Adrenal gland (tissue), 5 donors: ENCODE results near the gene KIAA1671.

Experiments used
- POLR2A ChIP-seq, 2 donors: fragments of 450-650 bp; IDR thresholded peaks; one replicate each; pipeline ENCODE4 v1.6.1; 2017; ENCODE audit warnings: antibody characterized with exemption in 2 of 2, mild to moderate bottlenecking in 2 of 2, moderate library complexity in 1 of 2
- TF ChIP-seq, protein P1 (sequence below), 6 experiments: fragments of 450-650 bp in 4 of 6; fragments of 200-600 bp in 2 of 6; sonication (generic) in 1 of 6; IDR thresholded peaks; 1 replicate in 5 of 6; 2 replicates in 1 of 6; pipeline versions ENCODE4 v1.5.1 to v1.8.0; 2016 to 2021; ENCODE audit warnings: antibody characterized with exemption in 6 of 6, mild to moderate bottlenecking in 2 of 6, moderate library complexity in 1 of 6
- donor health status: DM: no; HTN: no; CAD: no.

DNA sequence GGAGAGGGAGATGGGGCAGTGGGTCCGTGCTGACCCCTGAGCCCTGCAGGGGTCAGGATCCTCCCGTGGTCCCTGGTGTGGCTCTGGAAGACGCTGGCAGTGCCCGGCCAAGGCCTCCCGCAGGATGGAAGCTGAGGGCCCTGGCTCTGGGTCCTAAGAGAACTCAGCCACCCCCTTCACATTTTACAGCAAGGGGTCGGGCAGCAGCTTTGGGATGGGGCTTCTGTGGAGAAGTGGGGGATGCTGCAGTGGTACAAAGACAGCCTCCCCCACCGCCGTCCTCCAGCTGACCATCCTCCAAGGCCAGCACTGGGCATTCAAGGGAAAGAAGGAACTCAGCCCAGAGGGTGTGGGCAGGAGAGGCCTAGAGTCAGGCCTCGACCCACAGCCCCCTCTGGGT, 225.4 kb downstream of the KIAA1671 start:
- TF ChIP-seq POLR2A (IDR thresholded peaks at IDR 0.05) = no peak
- TF ChIP-seq, protein P1, sequence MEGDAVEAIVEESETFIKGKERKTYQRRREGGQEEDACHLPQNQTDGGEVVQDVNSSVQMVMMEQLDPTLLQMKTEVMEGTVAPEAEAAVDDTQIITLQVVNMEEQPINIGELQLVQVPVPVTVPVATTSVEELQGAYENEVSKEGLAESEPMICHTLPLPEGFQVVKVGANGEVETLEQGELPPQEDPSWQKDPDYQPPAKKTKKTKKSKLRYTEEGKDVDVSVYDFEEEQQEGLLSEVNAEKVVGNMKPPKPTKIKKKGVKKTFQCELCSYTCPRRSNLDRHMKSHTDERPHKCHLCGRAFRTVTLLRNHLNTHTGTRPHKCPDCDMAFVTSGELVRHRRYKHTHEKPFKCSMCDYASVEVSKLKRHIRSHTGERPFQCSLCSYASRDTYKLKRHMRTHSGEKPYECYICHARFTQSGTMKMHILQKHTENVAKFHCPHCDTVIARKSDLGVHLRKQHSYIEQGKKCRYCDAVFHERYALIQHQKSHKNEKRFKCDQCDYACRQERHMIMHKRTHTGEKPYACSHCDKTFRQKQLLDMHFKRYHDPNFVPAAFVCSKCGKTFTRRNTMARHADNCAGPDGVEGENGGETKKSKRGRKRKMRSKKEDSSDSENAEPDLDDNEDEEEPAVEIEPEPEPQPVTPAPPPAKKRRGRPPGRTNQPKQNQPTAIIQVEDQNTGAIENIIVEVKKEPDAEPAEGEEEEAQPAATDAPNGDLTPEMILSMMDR (IDR thresholded peaks at IDR 0.05) = no peak
